T47D (cell line): ENCODE data around the gene OASL.

ENCODE experiments used
- DNase-seq, 2 experiments: peaks; one replicate each; pipeline versions ENCODE4 v3.0.0 to v3.0.0-alpha.2; 2011 to 2012; ENCODE audit warnings: low read depth in 1 of 2, low spot score in 1 of 2
- JUND ChIP-seq: IDR thresholded peaks from 2 replicates; pipeline ENCODE4 v1.6.1; 2012; ENCODE audit warnings: low read depth
- in situ Hi-C: cut with HindIII; loops from 2 replicates; pipeline ENCODE4 v1.10.0; 2016; ENCODE audit warnings: low sequenced_read_pairs, low pct_unique_long_range_greater_than_20kb

OASL gene

DNA sequence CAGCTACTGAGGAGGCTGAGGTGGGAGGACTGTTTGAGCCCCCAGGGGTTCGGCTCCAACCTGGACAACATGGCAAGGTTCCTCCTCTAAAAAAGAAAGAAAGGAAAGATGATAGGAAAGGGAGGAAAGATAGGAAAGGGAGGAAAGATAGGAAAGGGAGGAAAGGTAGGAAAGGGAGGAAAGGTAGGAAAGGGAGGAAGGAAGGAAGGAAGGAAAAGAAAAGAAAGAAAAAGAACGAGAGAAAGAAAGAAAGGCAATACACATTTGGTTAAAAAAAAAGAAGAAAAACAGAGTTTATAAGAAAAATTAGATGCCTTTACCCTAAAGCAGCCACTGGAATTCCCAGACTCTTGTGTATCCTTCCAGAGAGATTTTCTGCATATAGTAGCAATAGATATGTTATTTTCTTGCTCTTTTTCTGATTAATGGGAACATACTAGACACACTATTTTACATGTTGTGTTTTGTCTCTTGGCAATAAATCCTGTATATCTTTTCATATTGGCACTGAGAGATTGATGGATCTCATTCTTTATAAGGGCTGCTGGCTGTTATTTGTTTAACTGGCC lies 48.5 kb downstream of the OASL start:
- in situ Hi-C loops = no loop called here
- no peak for DNase-seq
- no peak for TF ChIP-seq JUND

DNA sequence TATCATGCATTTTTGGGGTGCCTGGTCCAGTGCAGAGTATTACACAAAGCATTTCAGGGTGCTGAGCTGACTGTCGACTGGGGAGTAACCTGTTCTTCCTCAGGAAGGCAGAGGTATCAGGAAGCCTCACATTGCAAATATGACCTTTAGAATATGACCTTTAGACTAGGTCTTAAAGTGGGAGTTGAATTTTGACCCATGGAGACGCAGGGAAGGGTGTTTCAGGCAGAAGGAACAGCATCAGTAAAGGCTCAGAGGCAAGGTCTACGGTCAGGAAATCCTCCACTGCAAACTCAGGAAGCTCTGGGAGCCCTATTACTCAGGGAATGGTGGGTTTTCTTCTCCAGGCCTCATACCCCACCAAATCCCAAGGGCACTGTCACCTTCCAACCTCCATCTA lies 49.4 kb downstream of the OASL start:
- TF ChIP-seq JUND = no peak
- in situ Hi-C loops = no loop called here
- no peak for DNase-seq

DNA sequence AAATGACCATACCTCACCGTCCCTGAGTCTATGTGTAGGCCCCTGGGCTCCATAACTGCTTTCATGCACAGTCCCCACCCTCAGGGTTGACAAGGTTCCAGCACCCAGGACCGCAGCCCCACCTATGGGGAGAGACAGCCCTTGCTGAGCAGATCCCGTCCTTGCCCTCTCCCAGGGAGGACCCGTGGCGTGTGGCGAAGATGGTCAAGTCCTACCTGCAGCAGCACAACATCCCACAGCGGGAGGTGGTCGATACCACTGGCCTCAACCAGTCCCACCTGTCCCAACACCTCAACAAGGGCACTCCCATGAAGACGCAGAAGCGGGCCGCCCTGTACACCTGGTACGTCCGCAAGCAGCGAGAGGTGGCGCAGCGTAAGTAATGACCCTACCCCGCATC lies 50.4 kb downstream of the OASL start:
- no peak for TF ChIP-seq JUND
- in situ Hi-C loops = no loop called here
- DNase-seq = no peak

DNA sequence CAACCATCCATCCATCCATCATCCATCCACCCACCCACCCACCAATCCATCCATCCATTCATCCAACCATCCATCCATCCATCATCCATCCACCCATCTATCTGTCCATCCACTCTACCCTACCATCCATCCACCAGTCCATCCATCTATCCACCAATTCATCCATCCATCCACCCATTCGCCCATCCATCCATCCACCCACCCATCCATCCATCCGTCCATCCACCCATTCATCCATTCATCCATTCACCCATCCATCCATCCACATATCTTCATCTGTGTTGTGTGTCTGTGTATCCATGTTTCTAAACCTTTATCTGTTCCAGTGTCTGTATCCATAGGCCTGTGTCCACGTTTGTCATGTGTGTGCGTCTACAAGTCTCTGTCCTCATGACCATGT lies 50.8 kb downstream of the OASL start:
- TF ChIP-seq JUND = no peak
- in situ Hi-C loops = no loop called here
- DNase-seq = no peak

DNA sequence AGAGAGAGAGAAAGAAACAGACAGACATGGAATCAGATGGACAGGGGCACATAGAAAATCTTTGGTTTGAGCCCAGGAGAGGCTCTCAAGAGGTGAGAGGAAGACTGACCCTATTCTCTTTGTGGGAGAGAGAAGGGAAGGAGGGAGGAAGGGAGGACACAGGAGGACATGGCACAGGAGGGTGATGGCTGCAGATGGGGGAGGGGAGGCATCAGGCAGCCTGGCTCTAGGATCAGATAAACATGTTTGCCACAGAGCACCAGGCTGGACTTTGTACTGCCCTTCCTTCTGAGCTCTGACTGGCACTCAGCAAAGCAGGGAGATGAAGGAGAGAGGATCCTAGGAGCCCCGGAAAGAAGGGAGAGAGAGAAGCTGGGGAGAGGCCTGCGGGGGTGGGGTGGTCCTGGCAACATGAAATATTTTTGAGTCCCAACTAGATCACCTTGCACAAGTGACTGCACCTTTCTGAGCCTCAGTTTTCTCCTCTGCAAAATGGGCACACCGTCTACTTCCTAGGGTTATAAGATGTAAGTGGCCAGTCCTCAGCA lies 54.6 kb downstream of the OASL start:
- in situ Hi-C loops = no loop called here
- TF ChIP-seq JUND = no peak
- DNase-seq = peak in 1 of 2 experiments; percentile 58

DNA sequence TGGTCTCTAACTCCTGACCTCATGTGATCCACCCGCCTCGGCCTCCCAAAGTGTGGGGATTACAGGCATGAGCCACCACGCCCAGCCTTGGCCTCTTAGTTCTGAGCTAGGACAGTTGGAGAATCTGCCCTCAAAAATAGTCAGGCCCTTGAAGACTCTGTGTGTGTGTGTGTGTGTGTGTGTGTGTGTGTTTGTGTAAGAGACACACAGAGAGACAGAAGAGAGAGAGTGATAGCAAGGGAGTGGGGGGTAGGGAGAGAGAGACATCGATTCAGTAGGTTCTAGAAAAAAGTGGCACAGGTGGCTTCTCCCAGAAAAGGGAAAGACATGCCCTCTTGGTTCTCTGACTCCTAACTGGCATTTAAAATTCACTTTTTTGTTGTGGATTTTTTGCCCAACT lies 55.3 kb downstream of the OASL start:
- DNase-seq = no peak
- no peak for TF ChIP-seq JUND
- in situ Hi-C loops = no loop called here

DNA sequence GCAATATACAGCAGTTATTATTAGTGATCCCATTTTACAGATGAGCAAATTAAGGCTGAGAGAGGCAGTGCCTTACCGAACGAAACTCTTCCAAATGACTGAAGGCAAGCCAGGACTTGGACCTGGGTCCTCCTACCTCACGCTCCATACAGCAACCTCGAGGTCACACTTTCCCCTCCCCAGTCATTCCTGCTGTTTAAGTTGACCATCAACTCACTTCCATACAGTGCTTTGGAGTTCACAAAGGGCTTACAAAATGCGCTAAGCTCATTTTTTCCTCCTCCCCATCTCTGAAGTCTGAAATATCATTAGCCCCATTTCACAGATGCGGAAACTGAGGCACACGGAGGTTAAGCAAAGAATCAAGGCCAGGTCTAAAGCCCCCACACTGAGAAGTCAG lies 56.4 kb downstream of the OASL start:
- TF ChIP-seq JUND = no peak
- in situ Hi-C loops = no loop called here
- no peak for DNase-seq

DNA sequence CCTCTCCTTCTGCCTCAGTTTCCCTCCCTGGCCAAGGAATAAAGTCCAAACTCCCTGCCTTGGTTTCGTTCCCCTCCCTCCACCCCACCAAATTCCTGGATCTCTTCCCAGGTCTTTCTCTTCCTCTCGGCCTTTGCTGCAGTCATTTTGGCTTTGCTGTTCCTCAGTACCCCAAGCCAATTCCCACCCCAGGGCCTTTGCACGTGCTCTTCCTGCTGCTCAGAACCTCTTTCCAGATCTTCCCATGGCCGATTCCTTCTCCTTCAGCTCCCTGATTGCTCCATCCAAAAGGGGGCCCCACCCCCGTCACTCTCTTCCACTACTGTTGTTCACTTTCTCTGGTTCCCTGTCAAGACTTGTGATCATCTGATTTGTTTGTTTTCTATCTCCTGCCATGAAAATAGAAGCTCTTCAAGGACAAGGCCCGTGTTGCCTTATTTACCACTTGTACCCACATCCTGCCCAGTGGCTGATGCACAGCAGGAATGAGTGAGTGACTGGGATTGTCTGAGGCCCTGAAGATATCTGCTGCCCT lies 57.6 kb downstream of the OASL start:
- TF ChIP-seq JUND = no peak

DNA sequence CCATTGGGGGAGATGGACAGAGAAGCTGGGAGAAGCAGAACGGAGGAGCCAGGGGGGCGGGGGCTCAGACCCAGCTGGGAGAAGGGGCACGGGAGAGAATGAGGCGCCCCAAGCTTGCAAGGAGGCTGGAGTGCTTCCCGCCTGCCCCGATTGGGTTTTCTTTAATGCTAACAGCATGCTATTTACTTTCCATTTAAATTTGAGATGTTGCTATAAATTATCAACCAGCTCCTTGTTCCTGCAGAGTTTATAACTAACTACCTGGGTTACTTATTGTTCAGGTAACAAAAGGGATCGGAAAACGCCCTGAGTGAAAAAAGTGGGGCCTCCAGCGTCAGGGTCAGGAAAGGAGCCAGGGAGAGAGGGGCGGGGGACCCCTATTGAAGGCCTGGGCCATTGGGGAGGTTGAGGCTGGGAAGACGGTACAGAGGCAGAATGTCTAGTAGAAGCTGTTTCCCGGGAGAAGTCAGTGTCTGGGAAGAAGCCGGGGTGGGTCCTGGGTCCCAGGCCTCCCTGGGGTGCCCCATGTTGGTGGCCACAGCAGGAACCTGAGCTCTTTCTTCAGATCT lies 58.2 kb downstream of the OASL start:
- no peak for DNase-seq
- in situ Hi-C loops = no loop called here
- no peak for TF ChIP-seq JUND

More for the DNA sequence above, 57.6 kb downstream of the OASL start:
- DNase-seq = no peak
- in situ Hi-C loops = no loop called here

DNA sequence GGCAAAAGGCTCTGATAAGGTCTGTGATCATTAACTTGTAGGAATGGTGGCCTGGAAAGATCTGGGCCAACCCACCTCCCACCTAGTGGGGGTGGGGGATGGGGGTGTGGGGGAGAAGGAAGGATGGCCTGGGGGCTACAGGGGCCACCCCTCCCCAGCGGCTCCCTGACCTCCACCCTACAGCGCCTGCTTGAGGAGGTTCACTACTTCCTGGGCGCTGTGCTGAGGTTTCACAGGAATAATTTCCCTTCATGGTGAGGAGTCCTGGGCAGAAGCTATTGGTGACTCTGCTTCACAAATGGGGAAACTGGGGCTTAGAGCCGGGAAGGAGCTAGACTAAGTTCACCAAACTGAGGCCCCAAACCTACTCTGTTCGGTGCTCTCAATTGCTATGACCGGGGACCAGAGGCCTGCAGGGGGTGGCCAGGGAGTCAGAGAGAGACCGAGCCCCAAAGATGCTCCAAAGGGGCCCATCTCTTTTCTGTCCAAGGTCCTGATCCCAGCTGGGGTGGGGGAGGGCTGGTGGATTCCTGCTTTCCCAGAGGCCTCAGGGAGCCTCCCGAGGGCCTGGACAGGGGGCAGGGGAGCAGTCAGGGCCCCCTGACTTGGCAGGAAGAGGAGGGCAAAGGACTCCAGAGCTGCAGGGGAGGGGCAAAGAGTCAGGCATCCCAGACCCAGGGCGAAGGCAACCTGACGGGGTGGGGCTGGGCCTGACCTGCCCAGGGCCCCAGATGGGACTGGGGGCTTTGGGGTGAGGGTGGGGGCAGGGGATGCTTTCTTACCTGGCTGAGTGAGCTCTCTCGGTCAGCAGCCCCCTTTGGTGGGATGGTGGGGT lies 59.0 kb downstream of the OASL start:
- in situ Hi-C loops = no loop called here
- no peak for DNase-seq
- TF ChIP-seq JUND = no peak

DNA sequence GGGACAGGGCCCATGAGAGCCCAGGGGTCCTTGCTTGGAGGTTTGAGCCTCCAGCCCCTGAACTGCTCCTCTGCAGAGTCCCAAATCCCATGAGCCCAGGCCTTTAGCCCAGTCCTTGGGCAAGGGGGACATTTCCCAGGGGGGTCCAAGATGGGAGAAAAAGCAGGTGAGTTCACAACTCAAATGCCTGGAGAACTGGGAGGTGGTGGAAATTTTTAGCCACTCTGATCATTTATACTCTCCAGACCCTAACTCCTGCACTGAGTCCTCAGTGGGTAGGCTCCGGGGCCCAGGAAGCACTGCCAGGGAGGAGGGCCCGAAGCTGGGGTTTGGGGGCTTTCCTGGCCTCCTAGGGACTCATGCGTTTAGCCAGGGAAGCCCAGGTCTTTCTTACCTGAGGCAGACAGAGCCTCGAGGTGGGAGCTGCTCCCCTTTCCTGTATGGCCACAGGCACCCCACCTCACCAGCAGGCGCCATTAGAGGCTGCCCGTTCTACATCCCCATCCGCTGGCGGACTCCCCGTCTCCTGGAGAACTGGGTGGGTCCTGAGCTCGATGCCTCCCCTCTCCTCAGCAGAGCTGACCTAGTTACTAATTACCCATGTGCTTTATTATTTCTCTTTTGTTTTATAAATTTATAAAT lies 59.7 kb downstream of the OASL start:
- no peak for TF ChIP-seq JUND
- DNase-seq = no peak
- in situ Hi-C loops = no loop called here
